B cell (primary cell): ENCODE measurements around the gene DACT1.

Source experiments
- CTCF ChIP-seq: fragments of 200-600 bp; IDR thresholded peaks from one replicate; pipeline ENCODE4 v1.8.0; 2022; ENCODE audit warnings: antibody characterized with exemption, mild to moderate bottlenecking
- EZH2 ChIP-seq: IDR thresholded peaks from 2 replicates; pipeline ENCODE4 v1.6.1; 2012; ENCODE audit warnings: borderline replicate concordance, low read depth, mild to moderate bottlenecking, moderate library complexity, low read length; ENCODE audit not compliant: insufficient read depth, poor library complexity, severe bottlenecking

GRCh38 chr14:58636129-58636528, 1.6 kb upstream of the DACT1 start:
- no peak for TF ChIP-seq CTCF
- no peak for TF ChIP-seq EZH2
